ENCODE results near the gene LRRC19.

LRRC19 gene

GRCh38 chr9:27005491-27005890, at the start of gene LRRC19:
LRRC19 (minus strand) TSS chr9:27005672; CDS start chr9:26999694, 5,978 bp downstream.
- no peak for DNase-seq

GRCh38 chr9:27054841-27055240, 49.4 kb upstream of the LRRC19 start:
- DNase-seq, result no peak

GRCh38 chr9:27054125-27054524, 48.7 kb upstream of the LRRC19 start:
- DNase-seq, result no peak

DNA sequence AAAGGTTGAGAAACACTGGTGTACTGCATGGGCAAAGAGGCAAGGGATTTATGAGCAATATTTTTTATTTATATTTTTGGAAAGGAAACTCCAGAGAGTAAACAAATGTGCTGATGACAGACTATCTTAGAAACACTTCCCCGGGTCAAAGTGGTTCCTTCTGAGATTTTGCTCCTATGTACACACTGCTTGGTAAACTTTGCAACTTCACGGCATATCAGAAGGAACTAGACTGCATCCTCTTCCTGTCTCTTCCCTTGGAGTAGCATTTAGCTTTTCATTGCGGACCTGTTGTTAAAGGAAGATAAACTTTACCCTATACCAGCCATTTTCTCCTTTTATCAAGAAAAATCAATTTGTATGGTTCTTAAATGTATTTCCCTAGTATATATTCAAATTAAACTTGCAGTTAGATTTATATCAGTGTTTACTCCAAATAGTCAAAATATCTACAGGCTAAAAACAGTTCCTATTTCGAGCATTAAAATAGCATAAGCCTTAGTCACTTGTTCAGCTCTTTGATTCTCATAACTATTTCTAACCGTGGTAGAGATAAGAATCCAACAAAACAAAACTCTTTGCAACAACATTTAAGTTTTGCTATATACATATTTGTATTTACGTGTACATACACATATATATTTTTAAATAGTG, 48.0 kb upstream of the LRRC19 start:
- no peak for DNase-seq

GRCh38 chr9:27047136-27047535, 41.7 kb upstream of the LRRC19 start:
- no peak for DNase-seq

DNA sequence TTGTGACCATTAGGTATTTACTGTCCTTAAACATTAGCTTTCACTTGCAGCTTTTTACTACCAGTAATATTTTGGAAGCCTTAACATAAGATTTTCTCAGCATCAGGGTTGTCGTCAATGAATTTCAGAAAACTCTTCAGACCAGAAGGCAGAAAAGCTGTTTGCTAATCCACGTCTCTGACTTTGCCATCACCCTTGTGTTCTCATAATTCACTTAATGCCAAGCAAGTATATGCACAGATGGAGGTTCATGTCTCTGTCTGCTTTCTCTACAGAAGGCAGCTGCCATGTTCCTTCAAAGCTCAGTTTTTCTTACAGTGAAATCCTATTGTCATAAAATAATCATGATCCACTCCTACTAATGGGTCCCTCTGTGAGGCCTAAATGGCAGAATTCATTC, 37.7 kb upstream of the LRRC19 start:
- no peak for DNase-seq

GRCh38 chr9:27042476-27042875, 37.0 kb upstream of the LRRC19 start:
- DNase-seq, result no peak

GRCh38 chr9:27041746-27042145, 36.3 kb upstream of the LRRC19 start:
- no peak for DNase-seq

DNA sequence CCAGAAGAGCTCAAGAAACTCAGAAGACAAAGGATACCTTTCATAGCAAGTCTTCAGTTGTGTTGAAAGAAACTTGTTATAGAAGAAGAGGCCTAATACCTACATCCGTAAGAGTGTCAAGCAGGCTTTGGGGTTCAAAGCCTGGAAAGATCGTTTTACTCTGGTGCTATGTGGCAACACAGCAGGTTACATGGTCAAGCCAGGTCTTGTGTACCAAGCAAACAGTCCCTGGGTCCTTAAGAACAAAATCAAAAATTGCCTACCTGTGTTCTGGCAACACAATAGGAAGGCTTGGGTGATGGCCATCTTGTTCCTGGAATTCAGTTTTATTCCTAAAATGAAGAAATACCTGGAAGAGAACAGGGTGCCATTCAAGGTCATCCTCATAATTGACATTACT, 32.0 kb upstream of the LRRC19 start:
- DNase-seq, result no peak

GRCh38 chr9:27033815-27034403, 28.4 kb upstream of the LRRC19 start:
- peak; percentile 2 to 74 for DNase-seq

DNA sequence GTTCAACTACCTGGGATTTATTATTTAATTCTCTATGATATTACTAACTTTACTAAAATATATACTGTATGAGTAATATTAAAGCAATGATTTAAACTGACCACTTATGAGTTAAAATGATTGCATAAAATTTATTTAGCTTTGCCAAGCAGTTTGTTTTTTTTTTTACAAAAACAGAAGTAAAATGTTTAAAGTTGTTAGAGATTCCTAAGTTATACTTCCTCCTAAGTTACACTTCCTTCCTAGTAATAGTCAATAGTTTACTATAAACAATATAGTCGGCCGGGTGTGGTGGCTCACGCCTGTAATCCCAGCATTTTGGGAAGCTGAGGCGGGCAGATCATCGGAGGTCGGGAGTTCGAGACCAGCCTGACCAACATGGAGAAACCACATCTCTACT, 23.7 kb upstream of the LRRC19 start:
- no peak for DNase-seq

GRCh38 chr9:27022920-27023319, 17.4 kb upstream of the LRRC19 start:
- DNase-seq, result no peak

DNA sequence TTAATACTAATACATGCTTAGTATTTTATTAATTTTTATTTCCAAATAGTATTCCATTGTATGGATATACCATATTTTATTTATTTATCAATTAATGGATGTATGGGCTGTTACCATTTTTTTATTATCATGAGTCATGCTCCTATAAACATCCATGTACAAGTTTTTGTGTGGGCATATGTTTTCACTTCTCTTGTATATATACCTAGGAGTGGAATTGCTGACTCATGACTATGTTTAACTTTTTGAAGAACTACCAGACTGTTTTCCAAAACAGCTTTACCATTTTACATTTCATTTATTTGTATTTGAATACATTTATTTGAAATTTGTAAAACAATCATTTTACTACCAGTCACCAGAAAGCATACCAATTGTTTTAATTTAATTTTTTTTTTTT, 14.1 kb upstream of the LRRC19 start:
- no peak for DNase-seq

DNA sequence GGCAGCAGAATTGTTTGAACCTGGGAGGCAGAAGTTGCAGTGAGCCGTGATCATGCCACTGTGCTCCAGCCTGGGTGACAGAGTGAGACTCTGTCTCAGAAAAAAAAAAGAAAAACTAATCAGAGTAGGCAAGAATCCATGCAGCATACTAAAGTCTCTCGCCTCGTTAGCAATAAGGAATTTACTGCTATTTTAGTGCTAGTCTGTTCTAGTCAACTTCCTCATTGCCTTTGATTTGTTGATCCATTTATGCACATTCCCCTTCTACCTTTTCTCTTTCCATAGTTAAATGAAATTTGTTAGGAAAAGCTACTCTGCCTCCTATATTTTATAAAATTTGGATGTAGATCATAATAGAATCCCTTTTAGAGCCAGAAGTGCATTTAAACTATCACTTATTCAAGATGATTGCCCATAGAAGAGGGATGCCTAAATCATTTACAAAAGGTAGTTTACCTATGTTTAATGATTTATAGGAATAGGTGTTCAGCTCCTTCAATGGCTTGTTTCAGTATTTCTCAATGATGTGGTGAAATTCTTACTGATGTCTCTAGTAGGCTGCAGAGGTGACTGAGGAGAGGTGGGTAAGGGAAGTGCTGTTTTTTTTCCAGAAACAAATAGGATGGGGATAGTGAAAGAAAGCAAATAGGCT, 1.9 kb downstream of the LRRC19 start:
- no peak for DNase-seq

GRCh38 chr9:26995810-26996209, 9.7 kb downstream of the LRRC19 start:
- no peak for DNase-seq

DNA sequence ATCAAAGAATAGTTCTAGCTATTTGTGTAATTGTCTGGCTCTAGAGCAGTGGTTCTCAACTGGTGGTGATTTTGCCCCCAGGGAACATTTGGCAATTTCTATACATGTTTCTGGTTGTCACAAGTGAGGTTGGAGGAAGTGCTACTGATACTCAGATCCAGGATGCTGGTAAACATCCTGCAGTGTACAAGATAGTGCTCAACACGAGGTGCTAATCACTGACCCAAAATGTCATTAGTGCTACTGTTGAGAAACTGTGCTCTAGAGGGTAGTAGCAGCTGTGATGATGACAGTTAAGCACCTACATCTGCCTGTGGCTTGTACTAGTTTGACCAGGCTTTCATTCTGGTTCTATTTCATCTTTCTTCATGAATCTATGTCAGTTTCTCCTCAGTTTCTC, 22.1 kb downstream of the LRRC19 start:
- no peak for DNase-seq

DNA sequence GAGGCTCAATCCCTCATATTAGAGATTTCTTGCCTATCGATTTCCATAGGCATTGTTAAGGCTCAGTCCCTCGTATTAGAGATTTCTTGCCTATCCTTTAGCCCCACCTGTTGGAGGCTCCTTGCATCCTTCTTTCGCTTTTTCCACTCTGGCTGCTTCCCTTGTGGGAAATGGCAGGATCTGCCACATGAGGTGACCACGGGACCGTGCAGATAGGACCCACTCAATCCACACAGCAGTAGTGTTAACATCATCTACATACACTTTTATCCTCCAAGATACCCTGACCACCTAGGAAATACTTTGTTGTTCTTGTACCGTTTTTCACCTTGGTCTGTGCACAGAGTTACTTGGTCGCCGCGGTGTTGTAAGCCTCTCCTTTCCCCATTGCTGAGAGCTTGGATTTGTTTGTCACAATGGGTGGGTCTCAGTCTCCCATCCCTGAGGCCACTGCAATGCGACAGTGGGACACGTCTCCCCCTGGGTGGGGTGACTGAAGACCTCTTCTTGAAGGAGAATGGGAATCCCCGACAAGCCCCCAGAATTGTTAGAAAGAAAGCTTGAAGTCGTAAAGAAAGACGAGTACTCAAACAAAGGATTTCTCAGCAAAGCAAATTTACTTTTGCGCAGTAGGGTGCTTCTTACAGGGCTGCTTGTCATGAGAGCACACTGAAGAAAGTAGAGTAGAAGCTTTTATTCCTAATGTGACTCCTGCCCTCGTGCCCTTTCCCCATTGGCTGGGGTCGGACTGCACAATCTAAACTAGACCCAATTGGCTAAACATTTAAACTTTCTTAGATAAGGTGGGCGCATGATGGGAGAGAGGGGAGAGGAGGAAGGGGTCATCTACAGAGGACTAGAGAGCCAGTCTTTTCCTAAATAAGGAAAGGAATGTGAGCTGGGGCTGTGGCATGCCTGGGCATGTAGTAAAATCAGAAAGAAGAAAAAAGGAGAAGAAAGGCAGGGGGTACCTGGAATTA, 29.5 kb downstream of the LRRC19 start:
- DNase-seq, result peak; percentile 2 to 27

DNA sequence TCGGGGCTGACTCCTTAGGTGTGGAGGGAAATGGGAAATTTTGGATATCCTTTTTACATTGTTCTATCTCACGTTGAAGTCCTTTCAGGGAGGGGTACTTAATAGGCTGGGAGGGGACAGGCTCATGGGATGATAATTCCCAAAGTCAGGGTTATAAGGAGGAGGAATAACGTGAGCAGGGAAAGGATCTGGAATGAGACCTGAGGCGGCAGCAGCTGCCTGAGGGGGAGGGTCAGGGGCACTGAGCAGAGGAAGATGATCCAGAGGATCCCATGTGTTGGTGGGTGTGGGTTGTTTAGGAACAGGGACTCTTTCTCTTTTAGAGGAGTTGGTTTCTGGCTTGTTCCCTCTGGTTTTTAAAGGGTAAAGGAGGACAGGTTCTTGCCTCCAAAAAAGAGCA, 30.5 kb downstream of the LRRC19 start:
- no peak for DNase-seq

DNA sequence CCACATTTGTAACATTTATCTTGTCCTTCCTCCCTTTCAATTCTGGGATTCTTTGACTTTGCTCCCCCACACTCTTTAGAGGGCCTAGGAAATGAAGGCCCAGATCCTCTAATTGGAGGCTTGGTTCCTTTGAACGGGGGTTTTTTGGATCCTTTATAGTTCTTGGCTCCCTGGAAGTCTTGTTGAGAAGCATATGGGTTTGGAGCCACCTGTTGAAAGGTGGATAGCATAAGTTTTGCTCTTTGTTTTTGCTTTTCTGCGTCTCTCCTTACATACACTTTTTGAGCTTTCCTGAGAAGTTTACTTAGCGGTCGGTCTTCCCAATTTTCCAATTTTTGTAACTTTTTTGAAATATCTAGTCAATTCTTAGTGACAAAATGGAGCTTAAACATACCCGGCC, 31.5 kb downstream of the LRRC19 start:
- DNase-seq, result no peak

GRCh38 chr9:26971721-26972120, 33.8 kb downstream of the LRRC19 start:
- no peak for DNase-seq

DNA sequence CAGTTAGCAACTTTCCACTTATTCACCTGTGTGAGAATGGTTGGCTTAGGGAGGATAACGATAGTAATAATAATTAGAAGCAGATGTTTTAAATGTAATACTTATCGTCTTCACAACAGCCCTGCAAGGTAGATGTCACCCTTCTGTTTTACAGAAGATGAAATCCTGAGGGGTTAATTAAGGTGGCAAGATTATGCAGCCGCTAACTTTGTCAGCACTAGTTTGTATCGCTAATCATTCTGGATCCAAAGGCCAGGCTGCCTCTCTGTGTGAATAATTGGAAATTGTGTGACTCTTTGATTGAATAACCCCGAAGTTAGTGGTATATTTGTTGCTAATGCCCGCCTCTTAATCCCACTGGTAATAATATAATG, 48.6 kb downstream of the LRRC19 start:
- DNase-seq, result no peak

DNA sequence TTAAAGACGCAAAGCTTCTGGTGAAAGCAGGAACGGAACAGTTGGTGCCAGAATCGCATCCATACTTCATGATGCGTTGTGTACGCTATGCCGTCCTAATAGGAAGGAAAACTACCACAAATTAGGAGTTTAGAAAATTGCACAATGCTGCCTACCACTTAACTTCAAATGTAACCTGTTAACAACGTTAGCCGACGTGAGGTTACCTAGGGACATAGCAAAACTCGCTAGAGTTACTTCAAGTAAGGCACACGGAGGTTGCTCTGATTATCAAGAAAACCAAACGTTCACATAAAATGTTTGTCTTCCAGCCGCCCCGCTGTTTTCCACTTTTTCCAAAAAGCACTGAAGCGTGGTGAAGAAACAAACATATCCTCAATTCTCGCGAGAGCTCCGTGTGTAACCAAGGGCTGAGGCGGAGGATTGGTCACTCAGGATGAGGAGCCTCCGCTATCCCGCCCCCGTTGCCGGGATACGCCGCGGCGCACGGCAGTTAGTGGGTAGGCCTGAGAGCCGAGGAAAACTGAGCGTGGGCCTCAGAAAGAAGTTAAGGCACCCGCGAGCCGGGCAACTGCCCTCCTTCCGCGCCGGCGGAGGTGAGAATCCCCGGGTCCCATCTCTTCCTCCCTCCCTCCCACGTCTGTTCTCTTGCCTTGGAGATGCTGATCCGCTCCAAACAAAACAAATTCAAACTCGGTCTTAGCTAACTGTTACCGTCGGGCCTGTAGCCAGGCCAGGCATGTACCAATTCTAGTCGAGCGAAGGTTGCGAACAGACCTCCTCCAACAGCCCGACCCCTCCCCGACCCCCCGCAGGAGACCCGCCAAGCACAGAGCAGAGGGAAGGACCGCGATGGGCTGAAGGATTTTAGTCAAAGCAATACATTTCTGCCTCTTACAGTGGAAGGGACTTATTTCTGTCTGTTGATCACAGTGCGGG, 49.3 kb downstream of the LRRC19 start, which contains the start of gene IFT74:
Gene IFT74 (plus strand): TSS at position 492 of the 939 bp plus-strand sequence. CDS start 5,556 bp downstream, outside the sequence.
- peak; percentile 98 to 99 for DNase-seq

Measured in NCI-H446 (cell line).